Chondrocyte (in vitro differentiated cells): ENCODE data around the gene HOXA1. TPM values are rescaled to one million over a fixed set of nuclear protein-coding genes. Genes with fewer than 3 reads are reported as not detected.

Source experiments
- DNase-seq: peaks from one replicate; pipeline ENCODE4 v3.0.0; 2021; ENCODE audit warnings: mixed read lengths, low spot score
- H3K27ac Mint-ChIP-seq: one replicate; pipeline ENCODE4 v1.8.0; 2021; ENCODE audit warnings: mild to moderate bottlenecking, moderate library complexity, mixed read lengths; ENCODE audit not compliant: unreplicated experiment
- H3K27me3 Mint-ChIP-seq: 2 replicates; pipeline ENCODE4 v1.8.0; 2021; ENCODE audit warnings: low read depth, mixed read lengths
- H3K36me3 Mint-ChIP-seq: 2 replicates; pipeline ENCODE4 v1.8.0; 2021; ENCODE audit warnings: low read depth, mixed read lengths
- H3K4me1 Mint-ChIP-seq: 2 replicates; pipeline ENCODE4 v1.8.0; 2021; ENCODE audit warnings: low read depth, mild to moderate bottlenecking, mixed read lengths
- H3K4me3 Mint-ChIP-seq: one replicate; pipeline ENCODE4 v1.8.0; 2021; ENCODE audit warnings: mild to moderate bottlenecking, moderate library complexity, mixed read lengths; ENCODE audit not compliant: unreplicated experiment
- H3K9me3 Mint-ChIP-seq: 2 replicates; pipeline ENCODE4 v1.8.0; 2021; ENCODE audit warnings: low read depth, mixed read lengths
- CTCF ChIP-seq: fragments of 200-600 bp; sonication (generic); IDR thresholded peaks from 2 replicates; pipeline ENCODE4 v1.5.0; 2021; ENCODE audit warnings: antibody characterized with exemption, mild to moderate bottlenecking, moderate library complexity
- total RNA-seq: library from RNA; stranded (reverse); gene quantifications from 3 replicates; pipeline ENCODE4 v1.2.1, GENCODE V29; 2021

Gene HOXA1
- total RNA-seq, 1 donor from 2014 or later = 2.9 TPM

GRCh38 chr7:27140126-27140857 is 44.5 kb upstream of the HOXA1 start:
- Mint-ChIP-seq H3K27me3 (peaks cover 86% of the 10 kb centered on the region), H3K4me3 (no peak overlapping the region)

GRCh38 chr7:27139334-27140125 is 43.7 kb upstream of the HOXA1 start:
- no peak for TF ChIP-seq CTCF
- H3K36me3 Mint-ChIP-seq = peaks cover 1% of the 10 kb centered on the region
- peaks cover 88% of the 10 kb centered on the region for H3K27me3 Mint-ChIP-seq
- no peak overlapping the region for H3K27ac Mint-ChIP-seq
- peaks cover 10% of the 10 kb centered on the region for H3K4me1 Mint-ChIP-seq
- no peaks in the 10 kb centered on the region for H3K9me3 Mint-ChIP-seq
- no peak overlapping the region for H3K4me3 Mint-ChIP-seq
- no peak for DNase-seq

More at GRCh38 chr7:27140126-27140857, 44.5 kb upstream of the HOXA1 start:
- DNase-seq = no peak
- peaks cover 1% of the 10 kb centered on the region for H3K36me3 Mint-ChIP-seq
- no peak for TF ChIP-seq CTCF
- H3K27ac Mint-ChIP-seq = no peak overlapping the region
- H3K4me1 Mint-ChIP-seq = peaks cover 10% of the 10 kb centered on the region
- H3K9me3 Mint-ChIP-seq = no peaks in the 10 kb centered on the region

- Mint-ChIP-seq H3K36me3 (peaks cover 1% of the 10 kb centered on the region), H3K4me3 (no peak overlapping the region), H3K9me3 (no peaks in the 10 kb centered on the region), H3K27ac (no peak overlapping the region), H3K27me3 (peaks cover 88% of the 10 kb centered on the region), H3K4me1 (peaks cover 10% of the 10 kb centered on the region)
- no peak for TF ChIP-seq CTCF
- no peak for DNase-seq
These were observed 43.2 kb upstream of the HOXA1 start for GRCh38 chr7:27138985-27139333.

- Mint-ChIP-seq H3K36me3 (peaks cover 1% of the 10 kb centered on the region), H3K4me3 (no peak overlapping the region), H3K4me1 (peaks cover 8% of the 10 kb centered on the region), H3K27me3 (peaks cover 89% of the 10 kb centered on the region), H3K9me3 (no peaks in the 10 kb centered on the region), H3K27ac (no peak overlapping the region)
- DNase-seq = no peak
- TF ChIP-seq CTCF = no peak
These were observed 42.7 kb upstream of the HOXA1 start for GRCh38 chr7:27138472-27138871.

- DNase-seq = no peak
- no peak overlapping the region for H3K27ac Mint-ChIP-seq
- H3K36me3 Mint-ChIP-seq = peaks cover 1% of the 10 kb centered on the region
These were observed 42.0 kb upstream of the HOXA1 start for GRCh38 chr7:27137640-27138315.

More at GRCh38 chr7:27137640-27138315, 42.0 kb upstream of the HOXA1 start:
- H3K4me1 Mint-ChIP-seq = peaks cover 5% of the 10 kb centered on the region
- no peak for TF ChIP-seq CTCF
- no peaks in the 10 kb centered on the region for H3K9me3 Mint-ChIP-seq
- H3K4me3 Mint-ChIP-seq = no peak overlapping the region
- peaks cover 92% of the 10 kb centered on the region for H3K27me3 Mint-ChIP-seq
